BLaER1 (cell line): Measurements from ENCODE around the gene S100PBP.
"Not testable (repeated sequence)": the region's sequence is repeated elsewhere in the genome, so short reads cannot be mapped to it uniquely, and the experiment has no call there.

Source experiments
- H3K27ac ChIP-seq: shearing (Covaris generic); formaldehyde crosslinking; 2 replicates; pipeline ENCODE4 v1.8.1; 2022
- H3K27me3 ChIP-seq: shearing (Covaris generic); formaldehyde crosslinking; 2 replicates; pipeline ENCODE4 v1.8.1; 2022
- H3K36me3 ChIP-seq: shearing (Covaris generic); formaldehyde crosslinking; 2 replicates; pipeline ENCODE4 v1.8.1; 2022
- H3K4me1 ChIP-seq: shearing (Covaris generic); formaldehyde crosslinking; 2 replicates; pipeline ENCODE4 v1.8.1; 2022
- H3K4me2 ChIP-seq: shearing (Covaris generic); formaldehyde crosslinking; 2 replicates; pipeline ENCODE4 v1.8.1; 2022
- H3K4me3 ChIP-seq: shearing (Covaris generic); formaldehyde crosslinking; 2 replicates; pipeline ENCODE4 v1.8.1; 2022
- H3K9ac ChIP-seq: shearing (Covaris generic); formaldehyde crosslinking; 2 replicates; pipeline ENCODE4 v1.8.1; 2022
- H3K9me3 ChIP-seq: shearing (Covaris generic); formaldehyde crosslinking; 2 replicates; pipeline ENCODE4 v1.8.1; 2022
- H4K20me1 ChIP-seq: shearing (Covaris generic); formaldehyde crosslinking; 2 replicates; pipeline ENCODE4 v1.8.1; 2022
- Cebpa-rat ChIP-seq: shearing (Covaris generic); IDR thresholded peaks from 2 replicates; pipeline ENCODE4 v1.8.1; 2022

S100PBP gene

DNA sequence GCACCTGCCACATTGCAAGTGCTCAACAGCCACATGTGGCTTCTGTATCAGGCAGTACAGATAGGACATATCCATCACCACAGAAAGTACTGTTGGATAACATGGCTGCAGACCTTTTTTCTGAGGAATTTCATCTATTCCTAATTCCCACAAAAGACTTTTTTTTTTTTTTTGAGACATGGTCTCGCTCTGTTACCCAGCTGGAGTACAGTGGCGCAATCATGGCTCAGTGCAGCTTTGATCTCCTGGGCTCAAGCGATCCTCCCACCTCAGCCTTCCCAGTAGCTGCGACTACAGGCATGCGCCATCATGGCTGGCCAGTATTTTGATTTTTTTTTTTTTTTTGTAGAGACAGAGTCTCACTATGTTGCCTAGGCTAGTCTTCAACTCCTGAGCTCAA is 33.6 kb upstream of the S100PBP start:
- Histone ChIP-seq H3K9me3 (no peaks in the 10 kb centered on the region), H3K36me3 (peaks cover 100% of the 10 kb centered on the region), H3K4me1 (no peaks in the 10 kb centered on the region), H3K27ac (no peak overlapping the region), H4K20me1 (peaks cover 75% of the 10 kb centered on the region), H3K9ac (no peak overlapping the region), H3K4me2 (no peak overlapping the region), H3K4me3 (no peak overlapping the region), H3K27me3 (no peaks in the 10 kb centered on the region)
- no peak for TF ChIP-seq Cebpa-rat

DNA sequence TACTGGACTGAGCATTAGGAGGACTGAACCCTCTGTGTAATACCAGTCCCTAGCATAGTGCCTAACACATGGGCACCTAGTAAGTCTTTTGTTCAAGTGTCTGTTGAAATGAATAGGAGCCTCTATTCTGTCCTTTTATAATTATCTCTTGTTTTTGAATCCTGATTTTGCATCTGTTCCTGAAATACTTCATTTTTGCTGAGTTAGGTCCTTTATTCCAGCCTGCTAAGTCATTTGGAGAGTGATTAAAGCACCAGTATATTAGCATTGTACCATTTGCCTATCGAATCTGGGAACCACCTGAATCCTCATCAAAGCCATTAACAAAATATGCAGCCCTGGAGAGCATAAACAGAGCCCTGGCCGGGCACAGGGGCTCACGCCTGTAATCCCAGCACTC is 32.6 kb upstream of the S100PBP start:
- Histone ChIP-seq H3K36me3 (peaks cover 100% of the 10 kb centered on the region), H3K27me3 (no peaks in the 10 kb centered on the region)

GRCh38 chr1:32786856-32787255 is 30.6 kb upstream of the S100PBP start:
- Histone ChIP-seq H3K27ac (no peak overlapping the region), H3K36me3 (peaks cover 100% of the 10 kb centered on the region), H3K9ac (no peak overlapping the region), H3K4me3 (no peak overlapping the region), H4K20me1 (peaks cover 74% of the 10 kb centered on the region), H3K4me2 (no peak overlapping the region), H3K9me3 (no peaks in the 10 kb centered on the region), H3K27me3 (no peaks in the 10 kb centered on the region), H3K4me1 (no peaks in the 10 kb centered on the region)
- no peak for TF ChIP-seq Cebpa-rat

More for the DNA sequence above, 32.6 kb upstream of the S100PBP start:
- Histone ChIP-seq H4K20me1 (peaks cover 66% of the 10 kb centered on the region), H3K4me3 (no peak overlapping the region), H3K9ac (no peak overlapping the region), H3K4me1 (no peaks in the 10 kb centered on the region), H3K9me3 (no peaks in the 10 kb centered on the region), H3K27ac (no peak overlapping the region), H3K4me2 (no peak overlapping the region)
- no peak for TF ChIP-seq Cebpa-rat

DNA sequence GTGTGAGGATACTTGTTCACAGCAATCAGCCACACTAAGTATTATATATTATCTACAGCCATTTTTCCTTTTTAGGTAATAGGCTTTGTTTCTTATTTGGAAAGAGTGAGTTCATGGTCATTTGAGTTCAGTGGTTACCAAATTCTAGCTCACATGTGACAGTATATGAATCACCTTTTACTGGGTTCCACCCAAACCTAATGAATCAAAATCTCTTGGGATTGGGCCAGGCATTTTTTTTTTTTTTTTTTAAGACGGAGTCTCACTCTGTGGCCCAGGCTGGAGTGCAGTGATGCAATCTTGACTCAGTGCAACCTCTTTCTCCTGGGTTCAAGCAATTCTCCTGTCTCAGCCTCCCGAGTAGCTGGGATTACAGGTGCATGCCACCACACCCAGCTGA is 28.1 kb upstream of the S100PBP start:
- H3K27ac ChIP-seq, H3K27me3 ChIP-seq, H3K9me3 ChIP-seq, H3K4me1 ChIP-seq, H3K9ac ChIP-seq, H3K4me3 ChIP-seq, H3K4me2 ChIP-seq: not testable (repeated sequence)
- Histone ChIP-seq H3K36me3 (peaks cover 100% of the 10 kb centered on the region), H4K20me1 (peaks cover 73% of the 10 kb centered on the region)

DNA sequence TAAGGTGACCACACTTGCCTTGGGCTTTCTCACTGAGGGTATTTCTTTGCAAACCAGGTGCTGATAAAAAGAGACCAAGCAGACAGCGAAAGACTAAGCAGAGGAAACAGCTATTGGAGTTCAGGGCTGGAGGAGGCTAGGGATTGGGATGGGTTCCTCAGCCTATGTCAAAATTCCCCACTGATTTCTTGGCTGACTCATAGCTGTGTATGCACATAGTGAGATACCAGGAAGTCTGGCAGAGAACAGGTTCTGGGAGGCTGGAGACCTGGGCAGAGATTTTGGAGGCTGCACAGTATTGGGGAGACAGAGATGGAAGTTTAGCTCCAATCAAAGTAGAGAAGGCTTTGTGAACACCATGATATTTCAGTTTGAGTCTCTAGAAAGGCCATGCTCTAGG is 25.6 kb upstream of the S100PBP start:
- no peak for TF ChIP-seq Cebpa-rat
- no peak overlapping the region for H3K4me3 ChIP-seq
- no peak overlapping the region for H3K27ac ChIP-seq
- peaks cover 66% of the 10 kb centered on the region for H4K20me1 ChIP-seq
- H3K27me3 ChIP-seq, result no peaks in the 10 kb centered on the region
- H3K4me2 ChIP-seq, result no peak overlapping the region
- H3K4me1 ChIP-seq, result no peaks in the 10 kb centered on the region
- H3K36me3 ChIP-seq, result peaks cover 99% of the 10 kb centered on the region
- no peak overlapping the region for H3K9ac ChIP-seq
- no peaks in the 10 kb centered on the region for H3K9me3 ChIP-seq

GRCh38 chr1:32795763-32796162 is 21.7 kb upstream of the S100PBP start:
- H3K4me3 ChIP-seq, H3K27ac ChIP-seq, H3K4me2 ChIP-seq, H3K9me3 ChIP-seq, H3K4me1 ChIP-seq, H3K27me3 ChIP-seq, H3K9ac ChIP-seq: not testable (repeated sequence)
- peaks cover 99% of the 10 kb centered on the region for H3K36me3 ChIP-seq
- peaks cover 81% of the 10 kb centered on the region for H4K20me1 ChIP-seq

DNA sequence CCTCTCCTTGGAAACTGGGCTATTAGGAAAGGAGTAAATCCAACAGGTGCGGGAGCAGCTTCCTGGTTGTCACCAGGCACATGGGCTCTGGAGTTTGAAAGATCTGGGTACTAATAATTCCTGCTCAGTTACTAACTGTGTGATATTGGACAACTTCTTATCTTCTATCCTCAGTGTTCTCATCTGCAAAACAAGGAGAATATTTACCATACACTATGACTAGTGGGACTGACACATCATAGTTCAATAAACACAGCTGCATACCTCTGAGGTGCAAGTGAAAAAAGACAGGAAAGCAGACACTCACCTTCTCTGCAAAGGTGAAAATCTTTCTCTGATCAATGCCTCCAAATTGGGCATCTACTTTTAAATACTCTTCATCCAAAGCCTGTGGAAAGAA is 20.0 kb upstream of the S100PBP start:
- H3K9ac ChIP-seq, result no peak overlapping the region
- H3K4me2 ChIP-seq, result no peak overlapping the region
- H3K4me3 ChIP-seq, result no peak overlapping the region
- H3K4me1 ChIP-seq, result no peaks in the 10 kb centered on the region
- no peak for TF ChIP-seq Cebpa-rat
- no peaks in the 10 kb centered on the region for H3K27me3 ChIP-seq
- H4K20me1 ChIP-seq, result peaks cover 82% of the 10 kb centered on the region
- no peak overlapping the region for H3K27ac ChIP-seq
- H3K9me3 ChIP-seq, result no peaks in the 10 kb centered on the region
- H3K36me3 ChIP-seq, result peaks cover 99% of the 10 kb centered on the region

GRCh38 chr1:32798191-32798590 is 19.3 kb upstream of the S100PBP start:
- H3K9me3 ChIP-seq, result 0 out of 2 replicates have a peak, but pooled peaks cover 4% of the 10 kb centered on the region
- no peak for TF ChIP-seq Cebpa-rat
- H3K36me3 ChIP-seq, result peaks cover 99% of the 10 kb centered on the region
- H3K9ac ChIP-seq, result no peak overlapping the region
- H4K20me1 ChIP-seq, result peaks cover 85% of the 10 kb centered on the region
- H3K27ac ChIP-seq, result no peak overlapping the region
- no peak overlapping the region for H3K4me2 ChIP-seq
- H3K4me3 ChIP-seq, result no peak overlapping the region
- no peaks in the 10 kb centered on the region for H3K27me3 ChIP-seq
- no peaks in the 10 kb centered on the region for H3K4me1 ChIP-seq

- Histone ChIP-seq H3K4me1 (no peaks in the 10 kb centered on the region), H3K9ac (no peak overlapping the region), H3K27me3 (no peaks in the 10 kb centered on the region), H3K4me3 (no peak overlapping the region), H3K9me3 (0 out of 2 replicates have a peak, but pooled peaks cover 5% of the 10 kb centered on the region), H3K4me2 (no peak overlapping the region), H3K27ac (no peak overlapping the region), H4K20me1 (peaks cover 82% of the 10 kb centered on the region), H3K36me3 (peaks cover 97% of the 10 kb centered on the region)
- no peak for TF ChIP-seq Cebpa-rat
Measured at GRCh38 chr1:32798679-32799416, 18.6 kb upstream of the S100PBP start.

DNA sequence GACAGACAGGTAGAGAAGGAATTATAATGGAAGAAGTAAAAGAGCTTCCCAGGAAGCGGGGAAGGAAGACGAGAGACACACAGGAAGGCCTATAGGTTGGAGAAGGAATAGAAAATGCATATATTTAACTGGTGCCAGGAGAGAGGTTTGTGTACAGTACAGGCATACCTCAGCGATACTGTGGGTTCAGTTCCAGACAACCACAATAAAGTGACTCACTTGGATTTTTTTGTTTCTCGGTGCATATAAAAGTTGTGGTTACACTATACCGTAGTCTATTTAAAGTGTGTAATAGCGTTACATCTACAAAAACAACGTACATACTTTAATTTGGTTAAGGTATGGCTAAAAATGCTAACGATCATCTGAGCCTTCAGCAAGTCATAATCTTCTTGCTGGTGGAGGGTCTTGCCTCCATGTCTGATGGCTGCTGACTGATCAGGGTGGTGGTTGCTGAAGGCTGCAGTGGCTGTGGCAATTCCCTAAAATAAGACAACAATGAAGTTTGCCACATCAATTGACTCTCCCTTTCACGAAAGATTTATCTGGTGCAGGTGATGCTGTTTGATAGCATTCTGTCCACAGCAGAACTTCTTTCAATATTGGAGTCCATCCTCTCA is 16.2 kb upstream of the S100PBP start:
- Histone ChIP-seq H3K4me3 (no peak overlapping the region), H3K9me3 (peaks cover 23% of the 10 kb centered on the region), H3K4me2 (no peak overlapping the region), H4K20me1 (peaks cover 70% of the 10 kb centered on the region), H3K36me3 (peaks cover 95% of the 10 kb centered on the region), H3K27ac (no peak overlapping the region), H3K4me1 (no peaks in the 10 kb centered on the region), H3K27me3 (no peaks in the 10 kb centered on the region), H3K9ac (no peak overlapping the region)
- no peak for TF ChIP-seq Cebpa-rat

DNA sequence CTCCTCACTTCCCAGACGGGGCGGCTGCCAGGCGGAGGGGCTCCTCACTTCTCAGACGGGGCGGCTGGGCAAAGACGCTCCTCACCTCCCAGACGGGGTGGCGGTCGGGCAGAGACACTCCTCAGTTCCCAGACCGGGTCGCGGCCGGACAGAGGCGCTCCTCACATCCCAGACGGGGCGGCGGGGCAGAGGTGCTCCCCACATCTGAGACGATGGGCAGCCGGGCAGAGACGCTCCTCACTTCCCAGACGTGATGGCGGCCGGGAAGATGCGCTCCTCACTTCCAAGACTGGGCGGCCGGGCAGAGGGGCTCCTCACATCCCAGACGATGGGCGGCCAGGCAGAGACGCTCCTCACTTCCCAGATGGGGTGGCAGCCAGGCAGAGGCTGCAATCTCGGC is 13.0 kb upstream of the S100PBP start:
- H4K20me1 ChIP-seq, result peaks cover 77% of the 10 kb centered on the region
- peaks cover 97% of the 10 kb centered on the region for H3K36me3 ChIP-seq

More for the DNA sequence above, 13.0 kb upstream of the S100PBP start:
- H3K9me3 ChIP-seq, result peaks cover 33% of the 10 kb centered on the region
- not testable (repeated sequence) for H3K4me1 ChIP-seq, H3K9ac ChIP-seq, H3K27me3 ChIP-seq, H3K4me2 ChIP-seq, H3K4me3 ChIP-seq, H3K27ac ChIP-seq
